ENCODE measurements around the gene TMEM236. TPM values are rescaled to one million over a fixed set of nuclear protein-coding genes. Genes with fewer than 3 reads are reported as not detected.

TMEM236 gene
- total RNA-seq, 3 donors from 2014 or later: 37.8 to 80.8 (median 59.9) TPM

DNA sequence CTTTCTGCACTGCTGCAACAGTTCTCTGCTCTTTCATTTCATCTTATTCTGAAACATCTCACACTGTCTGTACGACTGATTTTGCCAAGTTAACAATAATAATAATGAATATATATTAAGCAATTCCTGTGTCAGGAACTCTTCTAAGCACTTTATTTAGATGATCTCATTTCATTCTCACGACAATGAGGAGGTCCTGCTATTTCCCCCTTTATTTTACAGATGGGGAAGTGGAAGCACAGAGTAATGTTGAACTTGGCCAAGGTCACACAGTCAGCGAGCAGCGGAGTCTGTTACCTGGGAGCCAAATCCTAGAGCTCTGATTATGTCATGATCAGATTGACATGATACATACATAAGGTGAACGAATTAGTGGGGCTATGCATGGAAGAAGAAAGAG lies 63.0 kb downstream of the TMEM236 start:
- intact Hi-C loops (cut with DNase I, micrococcal nuclease): no loop called here
- Histone ChIP-seq H3K4me3 (no peak overlapping the region), H3K9me3 (no peaks in the 10 kb centered on the region), H3K4me1 (ENCODE audit: low read depth) (no peaks in the 10 kb centered on the region), H3K36me3 (ENCODE audit: low read depth) (no peaks in the 10 kb centered on the region)
- no peak for DNase-seq
- ATAC-seq: no peak
- no peak for TF ChIP-seq CTCF (IDR thresholded peaks at IDR 0.05)

DNA sequence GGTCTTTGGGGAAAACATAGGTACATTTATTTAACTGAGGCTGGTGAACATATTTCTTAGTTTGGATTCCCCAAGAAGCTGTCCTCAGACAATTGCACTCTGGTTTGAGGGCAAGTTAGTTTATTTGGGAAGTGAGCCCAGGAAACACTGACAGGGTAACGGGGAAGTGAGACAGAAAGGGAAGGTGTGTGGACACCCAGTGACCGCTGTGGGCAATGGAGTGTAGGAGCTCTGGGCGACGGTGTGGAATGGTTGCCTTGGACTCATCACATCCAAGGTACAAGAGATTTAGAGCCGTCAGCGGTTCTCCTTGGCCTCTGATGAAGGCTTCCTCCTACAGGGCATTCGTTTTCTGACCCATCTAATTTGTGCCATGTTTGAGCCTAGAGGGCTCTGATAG lies 64.2 kb downstream of the TMEM236 start:
- Histone ChIP-seq H3K36me3 (ENCODE audit: low read depth) (no peaks in the 10 kb centered on the region), H3K9me3 (no peaks in the 10 kb centered on the region), H3K4me1 (ENCODE audit: low read depth) (no peaks in the 10 kb centered on the region), H3K4me3 (no peak overlapping the region)
- no peak for ATAC-seq
- DNase-seq: no peak
- TF ChIP-seq CTCF (IDR thresholded peaks at IDR 0.05): no peak
- intact Hi-C loops (cut with DNase I, micrococcal nuclease): no loop called here

GRCh38 chr10:17817316-17817715 lies 65.3 kb downstream of the TMEM236 start:
- H3K4me1 ChIP-seq (ENCODE audit: low read depth): no peaks in the 10 kb centered on the region
- H3K36me3 ChIP-seq (ENCODE audit: low read depth): no peaks in the 10 kb centered on the region
- no peak for TF ChIP-seq CTCF (IDR thresholded peaks at IDR 0.05)
- ATAC-seq: no peak
- intact Hi-C loops (cut with DNase I, micrococcal nuclease): no loop called here
- DNase-seq: no peak
- no peak overlapping the region for H3K4me3 ChIP-seq
- H3K9me3 ChIP-seq: no peaks in the 10 kb centered on the region

DNA sequence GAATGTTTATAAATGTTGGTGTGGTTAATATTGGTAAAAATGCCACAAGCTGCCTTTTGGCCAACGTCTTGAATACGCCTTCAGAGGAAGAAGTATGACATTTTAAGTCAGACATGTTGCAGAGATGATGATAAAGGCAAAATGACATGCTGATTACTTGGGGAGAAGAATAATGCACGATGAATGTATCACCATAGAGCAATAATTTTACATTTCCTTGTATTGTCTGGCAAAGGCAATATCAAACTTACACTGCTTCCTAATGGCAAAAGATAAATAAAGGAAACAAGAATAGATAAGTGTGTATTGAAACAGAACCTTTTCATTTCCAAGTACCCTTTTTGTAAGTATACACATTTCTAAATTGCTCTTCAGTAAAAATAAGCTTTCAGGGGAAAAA lies 65.8 kb downstream of the TMEM236 start:
- Histone ChIP-seq H3K9me3 (no peaks in the 10 kb centered on the region), H3K4me1 (ENCODE audit: low read depth) (no peaks in the 10 kb centered on the region), H3K36me3 (ENCODE audit: low read depth) (no peaks in the 10 kb centered on the region), H3K4me3 (no peak overlapping the region)
- ATAC-seq (no peak), DNase-seq (no peak)
- no peak for TF ChIP-seq CTCF (IDR thresholded peaks at IDR 0.05)
- intact Hi-C loops (cut with DNase I, micrococcal nuclease): no loop called here

- Histone ChIP-seq H3K4me3 (no peak overlapping the region), H3K4me1 (ENCODE audit: low read depth) (no peaks in the 10 kb centered on the region), H3K9me3 (no peaks in the 10 kb centered on the region), H3K36me3 (ENCODE audit: low read depth) (no peaks in the 10 kb centered on the region)
- TF ChIP-seq CTCF (IDR thresholded peaks at IDR 0.05): no peak
- ATAC-seq (no peak), DNase-seq (no peak)
- intact Hi-C loops (cut with DNase I, micrococcal nuclease): no loop called here
These were observed 67.8 kb downstream of the TMEM236 start for GRCh38 chr10:17819836-17820235.

- H3K9me3 ChIP-seq: no peaks in the 10 kb centered on the region
- no peak overlapping the region for H3K4me3 ChIP-seq
- no peak for TF ChIP-seq CTCF (IDR thresholded peaks at IDR 0.05)
- no peaks in the 10 kb centered on the region for H3K4me1 ChIP-seq (ENCODE audit: low read depth)
- no peaks in the 10 kb centered on the region for H3K36me3 ChIP-seq (ENCODE audit: low read depth)
- intact Hi-C loops (cut with DNase I, micrococcal nuclease): no loop called here
- DNase-seq (no peak), ATAC-seq (no peak)
These were observed 68.9 kb downstream of the TMEM236 start for GRCh38 chr10:17820943-17821342.

Data from mucosa of descending colon (tissue), 3 donors.